ENCODE results near the gene EPG5.

The EPG5 gene

GRCh38 chr18:45838302-45839070, 128.6 kb downstream of the EPG5 start:
- Histone ChIP-seq H3K4me2 (no peak overlapping the region), H3K4me3 (no peak overlapping the region), H3K9me3 (replicated peaks in 1 of 11) (peaks cover 11 to 24% (median 21%) of the 10 kb centered on the region in 11 experiments; a peak in 21 of 22 replicates), H3K27ac (no peak overlapping the region), H3K9ac (no peak overlapping the region), H3K36me3 (no peaks in the 10 kb centered on the region), H3K27me3 (peaks cover 0 to 24% (median 10%) of the 10 kb centered on the region in 11 experiments; a peak in 14 of 22 replicates), H4K20me1 (peaks cover 0 to 6% (median 0%) of the 10 kb centered on the region in 11 experiments; a peak in 4 of 22 replicates), H3K4me1 (peaks cover 5 to 28% (median 18%) of the 10 kb centered on the region in 10 experiments; a peak in 14 of 20 replicates)
- TF ChIP-seq Cebpa-rat (IDR thresholded peaks at IDR 0.05): no peak

- Histone ChIP-seq H3K4me3 (no peak overlapping the region), H4K20me1 (no peaks in the 10 kb centered on the region; a peak in 3 of 22 replicates), H3K36me3 (no peaks in the 10 kb centered on the region), H3K9me3 (replicated peaks in 1 of 11) (peaks cover 11 to 24% (median 21%) of the 10 kb centered on the region in 11 experiments; a peak in 21 of 22 replicates), H3K4me2 (no peak overlapping the region), H3K4me1 (peaks cover 0 to 28% (median 18%) of the 10 kb centered on the region in 10 experiments; a peak in 11 of 20 replicates), H3K27me3 (peaks cover 0 to 24% (median 10%) of the 10 kb centered on the region in 11 experiments; a peak in 14 of 22 replicates), H3K9ac (no peak overlapping the region), H3K27ac (no peak overlapping the region)
- no peak for TF ChIP-seq Cebpa-rat (IDR thresholded peaks at IDR 0.05)
Observed at GRCh38 chr18:45837283-45838070, 129.7 kb downstream of the EPG5 start.

- no peak overlapping the region for H3K27ac ChIP-seq
- H3K27me3 ChIP-seq: peaks cover 0 to 24% (median 10%) of the 10 kb centered on the region in 11 experiments; a peak in 14 of 22 replicates
- no peak for TF ChIP-seq Cebpa-rat (IDR thresholded peaks at IDR 0.05)
- H3K4me3 ChIP-seq: no peak overlapping the region
- no peaks in the 10 kb centered on the region; a peak in 3 of 22 replicates for H4K20me1 ChIP-seq
- peaks cover 0 to 26% (median 17%) of the 10 kb centered on the region in 10 experiments; a peak in 11 of 20 replicates for H3K4me1 ChIP-seq
- no peak overlapping the region for H3K4me2 ChIP-seq
- no peak overlapping the region for H3K9ac ChIP-seq
- H3K9me3 ChIP-seq (replicated peaks in 1 of 11): peaks cover 11 to 24% (median 21%) of the 10 kb centered on the region in 11 experiments; a peak in 21 of 22 replicates
- H3K36me3 ChIP-seq: no peaks in the 10 kb centered on the region
Observed at GRCh38 chr18:45836242-45837205, 130.6 kb downstream of the EPG5 start.

GRCh38 chr18:45835057-45835636, 132.0 kb downstream of the EPG5 start:
- no peaks in the 10 kb centered on the region for H3K36me3 ChIP-seq
- H4K20me1 ChIP-seq: no peaks in the 10 kb centered on the region; a peak in 3 of 22 replicates
- H3K4me3 ChIP-seq: no peak overlapping the region
- peaks cover 11 to 24% (median 21%) of the 10 kb centered on the region in 11 experiments; a peak in 21 of 22 replicates for H3K9me3 ChIP-seq (replicated peaks in 1 of 11)
- no peak overlapping the region for H3K9ac ChIP-seq
- no peak overlapping the region for H3K4me2 ChIP-seq
- no peak overlapping the region for H3K27ac ChIP-seq
- no peak for TF ChIP-seq Cebpa-rat (IDR thresholded peaks at IDR 0.05)
- peaks cover 0 to 24% (median 10%) of the 10 kb centered on the region in 11 experiments; a peak in 14 of 22 replicates for H3K27me3 ChIP-seq
- peaks cover under 1 to 14% (median 5%) of the 10 kb centered on the region in 10 experiments; a peak in 18 of 20 replicates for H3K4me1 ChIP-seq

GRCh38 chr18:45834306-45834705, 132.8 kb downstream of the EPG5 start:
- Histone ChIP-seq H4K20me1 (no peaks in the 10 kb centered on the region; a peak in 3 of 22 replicates), H3K4me3 (no peak overlapping the region), H3K9ac (no peak overlapping the region), H3K9me3 (replicated peaks in 1 of 11) (peaks cover 11 to 23% (median 21%) of the 10 kb centered on the region in 11 experiments; a peak in 21 of 22 replicates), H3K36me3 (no peaks in the 10 kb centered on the region), H3K27me3 (peaks cover 0 to 24% (median 10%) of the 10 kb centered on the region in 11 experiments; a peak in 14 of 22 replicates), H3K27ac (no peak overlapping the region), H3K4me1 (peaks cover 9 to 19% (median 11%) of the 10 kb centered on the region in 10 experiments), H3K4me2 (no peak overlapping the region; a peak in 2 of 22 replicates)
- no peak for TF ChIP-seq Cebpa-rat (IDR thresholded peaks at IDR 0.05)

- Histone ChIP-seq H3K9ac (no peak overlapping the region), H3K27me3 (peaks cover 0 to 19% (median 10%) of the 10 kb centered on the region in 11 experiments; a peak in 14 of 22 replicates), H4K20me1 (no peaks in the 10 kb centered on the region; a peak in 3 of 22 replicates), H3K9me3 (replicated peaks in 1 of 11) (peaks cover 10 to 19% (median 18%) of the 10 kb centered on the region in 11 experiments; a peak in 21 of 22 replicates), H3K27ac (no peak overlapping the region), H3K4me2 (peak overlapping the region in 1 of 11 experiments; percentile 25; a peak in 3 of 22 replicates), H3K4me3 (no peak overlapping the region), H3K36me3 (no peaks in the 10 kb centered on the region), H3K4me1 (peaks cover 13 to 23% (median 15%) of the 10 kb centered on the region in 10 experiments)
- no peak for TF ChIP-seq Cebpa-rat (IDR thresholded peaks at IDR 0.05)
Observed at GRCh38 chr18:45833846-45834245, 133.3 kb downstream of the EPG5 start.

GRCh38 chr18:45830917-45831316, 136.2 kb downstream of the EPG5 start:
- Histone ChIP-seq H3K27ac (no peak overlapping the region), H3K27me3 (no peaks in the 10 kb centered on the region), H3K4me1 (peaks cover 43 to 53% (median 45%) of the 10 kb centered on the region in 10 experiments), H4K20me1 (peaks cover 0 to 6% (median 0%) of the 10 kb centered on the region in 11 experiments; a peak in 4 of 22 replicates), H3K4me2 (no peak overlapping the region), H3K4me3 (no peak overlapping the region), H3K36me3 (no peaks in the 10 kb centered on the region), H3K9ac (no peak overlapping the region), H3K9me3 (replicated peaks in 1 of 11) (no peaks in the 10 kb centered on the region)
- no peak for TF ChIP-seq Cebpa-rat (IDR thresholded peaks at IDR 0.05)

Measured in BLaER1 treated with 17β-estradiol and CSF1 and Interleukin-3, amounts not matched to agents 10 nM and 100 nM (cell line).